Fibroblast of villous mesenchyme (primary cell): ENCODE results near the gene EVA1A. TPM values are rescaled to one million over a fixed set of nuclear protein-coding genes. Genes with fewer than 3 reads are reported as not detected.

ENCODE experiments used
- DNase-seq: peaks from one replicate; pipeline ENCODE4 v3.0.0-alpha.2; 2010; ENCODE audit warnings: low read depth
- H3K4me3 ChIP-seq: 2 replicates; pipeline ENCODE4 v1.5.1; 2011; ENCODE audit warnings: low read depth, mild to moderate bottlenecking, low read length
- CTCF ChIP-seq: IDR thresholded peaks from 2 replicates; pipeline ENCODE4 v1.5.1; 2012; ENCODE audit warnings: low read depth, mild to moderate bottlenecking, low read length; ENCODE audit not compliant: insufficient read depth
- total RNA-seq: library from RNA; depleted of rRNA; stranded (reverse); fragments of >200 nt; gene quantifications from 2 replicates; pipeline ENCODE4 v1.2.3, GENCODE V29; 2012

The EVA1A gene
- 44.9 and 48.3 TPM in 2 replicates for total RNA-seq

GRCh38 chr2:75560768-75561565 is at the start of gene EVA1A:
EVA1A (minus strand) TSS chr2:75560939; CDS start chr2:75518140, 42,799 bp downstream.
- TF ChIP-seq CTCF: no peak
- peak; percentile 54 for DNase-seq
- peak within 1 kb of the TSS; percentile 70 for H3K4me3 ChIP-seq

GRCh38 chr2:75609937-75610508 is 49.3 kb upstream of the EVA1A start:
- DNase-seq: no peak
- no peak overlapping the region for H3K4me3 ChIP-seq
- TF ChIP-seq CTCF: no peak

GRCh38 chr2:75609334-75609689 is 48.6 kb upstream of the EVA1A start:
- no peak for DNase-seq
- TF ChIP-seq CTCF: no peak
- H3K4me3 ChIP-seq: no peak overlapping the region

- DNase-seq: peak; percentile 34
- H3K4me3 ChIP-seq: peak overlapping the region; percentile 25
These were observed 48.1 kb upstream of the EVA1A start for GRCh38 chr2:75608684-75609333.

GRCh38 chr2:75607988-75608683 is 47.4 kb upstream of the EVA1A start:
- no peak for DNase-seq
- no peak overlapping the region for H3K4me3 ChIP-seq

More at GRCh38 chr2:75608684-75609333, 48.1 kb upstream of the EVA1A start:
- TF ChIP-seq CTCF: peak; percentile 96

More at GRCh38 chr2:75607988-75608683, 47.4 kb upstream of the EVA1A start:
- no peak for TF ChIP-seq CTCF
